C4-2B (cell line): ENCODE measurements around the gene MASP2.
A peak's percentile ranks its signal among the peaks of the same experiment; 100 is the strongest.
"Not testable (repeated sequence)": the region's sequence is repeated elsewhere in the genome, so short reads cannot be mapped to it uniquely, and the experiment has no call there.

Experiments used
- H3K27ac ChIP-seq: fragments of 450-650 bp; 2 replicates; pipeline ENCODE4 v1.5.1; 2017
- ZFX ChIP-seq: fragments of 450-650 bp; IDR thresholded peaks from 2 replicates; pipeline ENCODE4 v1.6.1; 2017
- TF ChIP-seq, protein P1 (sequence below): fragments of 450-650 bp; conservative IDR thresholded peaks from 2 replicates; pipeline ENCODE4 v1.5.1; 2017; ENCODE audit warnings: mild to moderate bottlenecking

Gene MASP2

DNA sequence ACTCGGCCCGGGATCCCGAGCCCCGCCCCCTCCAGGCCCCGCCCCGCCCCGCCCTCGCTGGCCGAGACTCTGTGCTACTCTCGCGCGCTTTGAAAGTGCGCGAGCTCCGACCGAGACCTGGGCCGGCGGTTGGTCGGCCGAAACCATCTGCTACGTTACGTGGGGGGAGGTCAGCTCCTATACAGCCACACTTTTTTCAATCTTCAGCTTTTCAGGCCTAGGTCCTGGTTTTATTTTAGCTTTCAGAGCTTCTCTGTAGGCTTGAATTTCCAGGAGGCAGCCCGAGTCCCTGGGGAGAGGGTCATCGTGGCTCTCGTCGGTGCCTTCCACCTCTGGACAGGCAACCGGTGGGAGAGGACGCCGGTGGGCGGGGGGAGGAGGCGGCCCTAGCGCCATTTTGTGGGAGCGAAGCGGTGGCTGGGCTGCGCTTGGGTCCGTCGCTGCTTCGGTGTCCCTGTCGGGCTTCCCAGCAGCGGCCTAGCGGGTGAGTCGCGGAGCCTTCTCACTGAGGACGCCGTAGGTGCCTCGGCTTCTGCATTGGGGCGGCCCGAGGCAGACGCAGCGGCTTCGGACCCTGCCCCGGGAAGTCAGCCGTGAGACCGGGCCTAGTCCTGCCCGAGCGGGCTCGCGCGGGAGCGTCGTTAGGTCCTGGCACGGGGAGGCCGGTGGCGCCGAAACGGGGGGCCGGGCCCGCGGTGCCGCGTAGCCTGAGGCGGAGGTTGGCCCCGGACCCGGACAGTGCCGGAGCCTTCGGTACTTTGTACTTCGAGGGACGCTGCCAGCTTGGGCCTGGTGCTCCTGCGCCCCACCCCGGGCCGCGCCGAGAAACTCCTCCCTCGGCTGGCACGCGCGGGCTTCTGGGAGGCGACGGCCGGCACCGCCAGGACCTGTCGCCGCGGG, 34.5 kb downstream of the MASP2 start, which contains the start of gene TARDBP:
Gene TARDBP, plus strand, starts transcription at position 395 of the 900 bp plus-strand sequence. CDS start 1,074 bp downstream, outside the sequence.
- peak; percentile 100 for TF ChIP-seq ZFX
- TF ChIP-seq, protein P1, sequence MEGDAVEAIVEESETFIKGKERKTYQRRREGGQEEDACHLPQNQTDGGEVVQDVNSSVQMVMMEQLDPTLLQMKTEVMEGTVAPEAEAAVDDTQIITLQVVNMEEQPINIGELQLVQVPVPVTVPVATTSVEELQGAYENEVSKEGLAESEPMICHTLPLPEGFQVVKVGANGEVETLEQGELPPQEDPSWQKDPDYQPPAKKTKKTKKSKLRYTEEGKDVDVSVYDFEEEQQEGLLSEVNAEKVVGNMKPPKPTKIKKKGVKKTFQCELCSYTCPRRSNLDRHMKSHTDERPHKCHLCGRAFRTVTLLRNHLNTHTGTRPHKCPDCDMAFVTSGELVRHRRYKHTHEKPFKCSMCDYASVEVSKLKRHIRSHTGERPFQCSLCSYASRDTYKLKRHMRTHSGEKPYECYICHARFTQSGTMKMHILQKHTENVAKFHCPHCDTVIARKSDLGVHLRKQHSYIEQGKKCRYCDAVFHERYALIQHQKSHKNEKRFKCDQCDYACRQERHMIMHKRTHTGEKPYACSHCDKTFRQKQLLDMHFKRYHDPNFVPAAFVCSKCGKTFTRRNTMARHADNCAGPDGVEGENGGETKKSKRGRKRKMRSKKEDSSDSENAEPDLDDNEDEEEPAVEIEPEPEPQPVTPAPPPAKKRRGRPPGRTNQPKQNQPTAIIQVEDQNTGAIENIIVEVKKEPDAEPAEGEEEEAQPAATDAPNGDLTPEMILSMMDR, result no peak
- H3K27ac ChIP-seq, result peak within 1 kb of the TSS; percentile 97

- H3K27ac ChIP-seq, result no peak overlapping the region
- no peak for TF ChIP-seq ZFX
- TF ChIP-seq, protein P1, result no peak
Measured at GRCh38 chr1:11000526-11000925, 46.5 kb downstream of the MASP2 start.

- no peak overlapping the region for H3K27ac ChIP-seq
- TF ChIP-seq ZFX, result no peak
- TF ChIP-seq, protein P1, result no peak
Measured at GRCh38 chr1:10996100-10996499, 50.9 kb downstream of the MASP2 start.

DNA sequence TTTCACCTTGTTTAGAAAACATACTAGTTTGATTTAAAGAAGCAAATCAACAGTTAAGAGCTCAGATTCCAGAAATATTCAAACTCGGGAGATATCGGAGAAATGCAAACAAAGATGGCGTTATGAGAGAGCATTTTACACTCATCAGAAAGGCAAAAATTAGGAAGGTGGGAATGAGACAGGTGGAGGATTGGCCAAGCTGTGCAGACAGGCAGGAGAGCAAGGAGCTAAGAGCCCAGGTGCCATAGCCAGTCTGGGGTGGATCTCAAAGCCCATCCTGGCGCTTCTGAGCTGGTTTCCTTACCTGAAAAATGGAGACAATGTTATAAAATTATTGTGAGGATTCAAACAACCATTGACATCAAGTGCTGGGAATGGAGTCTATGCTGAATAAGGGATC, 54.2 kb downstream of the MASP2 start:
- TF ChIP-seq, protein P1, result no peak
- no peak for TF ChIP-seq ZFX
- H3K27ac ChIP-seq, result no peak overlapping the region

GRCh38 chr1:10992004-10992403, 55.0 kb downstream of the MASP2 start:
- H3K27ac ChIP-seq, result not testable (repeated sequence)

GRCh38 chr1:10990828-10991227, 56.2 kb downstream of the MASP2 start:
- H3K27ac ChIP-seq, result no peak overlapping the region
- no peak for TF ChIP-seq ZFX
- TF ChIP-seq, protein P1, result no peak

- not testable (repeated sequence) for H3K27ac ChIP-seq
Measured at GRCh38 chr1:10989920-10990516, 57.0 kb downstream of the MASP2 start.

DNA sequence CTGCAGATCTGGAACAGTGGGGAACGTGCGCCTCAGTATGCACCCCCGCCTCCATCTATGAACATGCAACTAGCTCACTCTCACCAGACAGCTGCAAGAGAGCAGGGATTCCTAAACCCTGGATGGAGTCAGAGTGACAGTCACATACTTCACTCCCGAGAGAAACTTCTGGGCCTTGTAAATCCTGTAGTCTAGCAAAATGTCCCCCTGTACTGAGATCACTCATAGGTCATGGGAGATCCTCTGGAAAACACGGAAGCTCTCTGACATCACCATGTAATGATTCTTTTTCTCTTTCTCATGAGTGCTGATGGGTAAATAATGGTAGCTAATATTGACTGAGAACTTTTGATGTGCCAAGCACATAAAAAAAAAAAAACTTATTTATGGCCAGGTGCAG, 57.9 kb downstream of the MASP2 start:
- TF ChIP-seq, protein P1, result no peak
- no peak for TF ChIP-seq ZFX
- no peak overlapping the region for H3K27ac ChIP-seq
